ENCODE data around the gene CLDN8.

- no peak for TF ChIP-seq CTCF (IDR thresholded peaks at IDR 0.05)
- no peak for TF ChIP-seq POLR2A (IDR thresholded peaks at IDR 0.05)
Measured at GRCh38 chr21:30186242-30186641, 29.7 kb downstream of the CLDN8 start.

Data from right lobe of liver (tissue), 4 donors.